Transverse colon (tissue), 4 donors: Measurements from ENCODE around the gene COQ2.

Experiments used
- POLR2AphosphoS5 ChIP-seq, 3 donors: sonication (generic); formaldehyde crosslinking; IDR thresholded peaks; one replicate each; pipeline ENCODE4 v1.6.1; 2016; ENCODE audit warnings: antibody characterized with exemption in 3 of 3
- TF ChIP-seq, protein P1 (sequence below), 5 experiments: fragments of 200-600 bp in 3 of 5; fragments of 450-650 bp in 2 of 5; sonication (generic) in 3 of 5; IDR thresholded peaks; 1 replicate in 2 of 5; 2 replicates in 3 of 5; pipeline ENCODE4 v1.5.1; 2016 to 2017; ENCODE audit warnings: antibody characterized with exemption in 5 of 5, inconsistent platforms in 3 of 5, mild to moderate bottlenecking in 2 of 5, moderate library complexity in 1 of 5

- TF ChIP-seq, protein P1, sequence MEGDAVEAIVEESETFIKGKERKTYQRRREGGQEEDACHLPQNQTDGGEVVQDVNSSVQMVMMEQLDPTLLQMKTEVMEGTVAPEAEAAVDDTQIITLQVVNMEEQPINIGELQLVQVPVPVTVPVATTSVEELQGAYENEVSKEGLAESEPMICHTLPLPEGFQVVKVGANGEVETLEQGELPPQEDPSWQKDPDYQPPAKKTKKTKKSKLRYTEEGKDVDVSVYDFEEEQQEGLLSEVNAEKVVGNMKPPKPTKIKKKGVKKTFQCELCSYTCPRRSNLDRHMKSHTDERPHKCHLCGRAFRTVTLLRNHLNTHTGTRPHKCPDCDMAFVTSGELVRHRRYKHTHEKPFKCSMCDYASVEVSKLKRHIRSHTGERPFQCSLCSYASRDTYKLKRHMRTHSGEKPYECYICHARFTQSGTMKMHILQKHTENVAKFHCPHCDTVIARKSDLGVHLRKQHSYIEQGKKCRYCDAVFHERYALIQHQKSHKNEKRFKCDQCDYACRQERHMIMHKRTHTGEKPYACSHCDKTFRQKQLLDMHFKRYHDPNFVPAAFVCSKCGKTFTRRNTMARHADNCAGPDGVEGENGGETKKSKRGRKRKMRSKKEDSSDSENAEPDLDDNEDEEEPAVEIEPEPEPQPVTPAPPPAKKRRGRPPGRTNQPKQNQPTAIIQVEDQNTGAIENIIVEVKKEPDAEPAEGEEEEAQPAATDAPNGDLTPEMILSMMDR (IDR thresholded peaks at IDR 0.05): no peak
- TF ChIP-seq POLR2AphosphoS5 (IDR thresholded peaks at IDR 0.05): no peak
Measured at GRCh38 chr4:83315341-83315870, 30.8 kb upstream of the COQ2 start.
